AG10803 (cell line): ENCODE results near the gene C1orf105.

Experiments used
- DNase-seq: peaks from one replicate; pipeline ENCODE4 v3.0.0; 2010; ENCODE audit warnings: low read depth
- H3K4me3 ChIP-seq: 2 replicates; pipeline ENCODE4 v1.5.1; 2011; ENCODE audit warnings: mild to moderate bottlenecking, low read length, control low read depth
- CTCF ChIP-seq: conservative IDR thresholded peaks from 2 replicates; pipeline ENCODE4 v1.5.1; 2011; ENCODE audit warnings: mild to moderate bottlenecking, low read length, control low read depth, inconsistent platforms

The C1orf105 gene

GRCh38 chr1:172484252-172484651 is 63.8 kb downstream of the C1orf105 start:
- DNase-seq, result no peak
- no peak for TF ChIP-seq CTCF
- H3K4me3 ChIP-seq, result no peak overlapping the region

GRCh38 chr1:172485626-172486025 is 65.1 kb downstream of the C1orf105 start:
- no peak for TF ChIP-seq CTCF
- DNase-seq, result no peak
- no peak overlapping the region for H3K4me3 ChIP-seq

- no peak for DNase-seq
- TF ChIP-seq CTCF, result no peak
- no peak overlapping the region for H3K4me3 ChIP-seq
Observed at GRCh38 chr1:172486805-172487454, 66.4 kb downstream of the C1orf105 start.

- no peak for DNase-seq
- TF ChIP-seq CTCF, result no peak
- no peak overlapping the region for H3K4me3 ChIP-seq
Observed at GRCh38 chr1:172487550-172487949, 67.1 kb downstream of the C1orf105 start.

GRCh38 chr1:172488393-172488792 is 67.9 kb downstream of the C1orf105 start:
- no peak for DNase-seq
- no peak for TF ChIP-seq CTCF
- H3K4me3 ChIP-seq, result no peak overlapping the region

GRCh38 chr1:172489847-172490246 is 69.4 kb downstream of the C1orf105 start:
- TF ChIP-seq CTCF, result no peak
- DNase-seq, result no peak
- H3K4me3 ChIP-seq, result no peak overlapping the region

GRCh38 chr1:172492421-172492820 is 71.9 kb downstream of the C1orf105 start:
- no peak for TF ChIP-seq CTCF
- DNase-seq, result no peak
- no peak overlapping the region for H3K4me3 ChIP-seq
